Esophagus muscularis mucosa (tissue), 3 donors: Measurements from ENCODE around the gene RNF40.

Source experiments
- POLR2A ChIP-seq: fragments of 450-650 bp; IDR thresholded peaks from one replicate; pipeline ENCODE4 v1.6.1; 2017; ENCODE audit warnings: antibody characterized with exemption, moderate library complexity, mild to moderate bottlenecking, low read depth
- POLR2AphosphoS5 ChIP-seq, 2 donors: sonication (generic); formaldehyde crosslinking; IDR thresholded peaks; one replicate each; pipeline ENCODE4 v1.6.1; 2017; ENCODE audit warnings: antibody characterized with exemption in 2 of 2
- TF ChIP-seq, protein P1 (sequence below), 3 experiments: fragments of 200-600 bp in 2 of 3; fragments of 450-650 bp in 1 of 3; sonication (generic) in 2 of 3; IDR thresholded peaks; one replicate each; pipeline ENCODE4 v1.5.1; 2017 to 2019; ENCODE audit warnings: antibody characterized with exemption in 3 of 3, mild to moderate bottlenecking in 2 of 3, moderate library complexity in 1 of 3

DNA sequence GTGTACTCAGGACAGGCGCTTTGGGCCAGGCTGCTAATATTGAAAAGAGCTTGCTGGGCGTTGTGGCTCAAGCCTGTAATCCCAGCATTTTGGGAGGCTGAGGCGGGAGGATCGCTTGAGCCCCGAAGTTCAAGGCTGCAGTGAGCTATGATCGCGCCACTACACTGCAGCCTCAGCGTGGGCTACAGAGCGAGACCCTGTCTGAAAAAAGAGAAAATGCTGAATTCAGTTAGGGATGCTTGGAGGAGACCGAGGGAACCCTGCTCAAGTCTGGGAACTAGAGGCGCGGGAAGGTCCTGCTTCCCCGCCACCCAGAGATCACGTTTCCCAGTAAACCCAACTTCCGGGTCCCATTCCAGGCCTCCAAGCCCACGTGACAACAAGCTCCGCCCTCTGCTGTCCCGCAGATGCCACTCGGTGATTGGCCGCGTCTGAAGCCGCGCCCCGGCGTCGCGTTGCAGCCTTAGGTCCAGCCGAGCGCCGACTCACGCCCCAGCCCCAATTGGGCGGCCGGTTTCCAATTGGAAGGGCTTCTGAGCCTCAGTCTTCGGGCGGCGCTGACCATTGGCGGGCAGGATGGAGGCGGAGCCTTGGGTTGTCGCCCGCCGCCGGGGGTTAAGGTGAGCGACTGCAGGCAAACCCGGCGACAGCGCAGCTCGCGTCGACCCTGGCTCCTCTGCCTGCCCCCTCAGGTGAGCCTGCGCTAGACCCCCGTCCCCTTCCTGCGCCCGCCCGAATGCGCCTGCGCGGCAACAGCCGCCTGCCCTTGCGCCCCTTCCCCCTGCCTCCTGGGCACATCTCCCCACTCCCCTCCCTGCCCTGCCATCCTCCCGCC is 14.1 kb upstream of the RNF40 start, which contains the start of gene PHKG2:
- TF ChIP-seq, protein P1, sequence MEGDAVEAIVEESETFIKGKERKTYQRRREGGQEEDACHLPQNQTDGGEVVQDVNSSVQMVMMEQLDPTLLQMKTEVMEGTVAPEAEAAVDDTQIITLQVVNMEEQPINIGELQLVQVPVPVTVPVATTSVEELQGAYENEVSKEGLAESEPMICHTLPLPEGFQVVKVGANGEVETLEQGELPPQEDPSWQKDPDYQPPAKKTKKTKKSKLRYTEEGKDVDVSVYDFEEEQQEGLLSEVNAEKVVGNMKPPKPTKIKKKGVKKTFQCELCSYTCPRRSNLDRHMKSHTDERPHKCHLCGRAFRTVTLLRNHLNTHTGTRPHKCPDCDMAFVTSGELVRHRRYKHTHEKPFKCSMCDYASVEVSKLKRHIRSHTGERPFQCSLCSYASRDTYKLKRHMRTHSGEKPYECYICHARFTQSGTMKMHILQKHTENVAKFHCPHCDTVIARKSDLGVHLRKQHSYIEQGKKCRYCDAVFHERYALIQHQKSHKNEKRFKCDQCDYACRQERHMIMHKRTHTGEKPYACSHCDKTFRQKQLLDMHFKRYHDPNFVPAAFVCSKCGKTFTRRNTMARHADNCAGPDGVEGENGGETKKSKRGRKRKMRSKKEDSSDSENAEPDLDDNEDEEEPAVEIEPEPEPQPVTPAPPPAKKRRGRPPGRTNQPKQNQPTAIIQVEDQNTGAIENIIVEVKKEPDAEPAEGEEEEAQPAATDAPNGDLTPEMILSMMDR (IDR thresholded peaks at IDR 0.05): peak in 1 of 3 experiments; percentile 13
- TF ChIP-seq POLR2AphosphoS5 (IDR thresholded peaks at IDR 0.05) (peak; percentile 82 to 93), POLR2A (no peak)
